ENCODE measurements around the gene FAM210A.

Gene FAM210A

DNA sequence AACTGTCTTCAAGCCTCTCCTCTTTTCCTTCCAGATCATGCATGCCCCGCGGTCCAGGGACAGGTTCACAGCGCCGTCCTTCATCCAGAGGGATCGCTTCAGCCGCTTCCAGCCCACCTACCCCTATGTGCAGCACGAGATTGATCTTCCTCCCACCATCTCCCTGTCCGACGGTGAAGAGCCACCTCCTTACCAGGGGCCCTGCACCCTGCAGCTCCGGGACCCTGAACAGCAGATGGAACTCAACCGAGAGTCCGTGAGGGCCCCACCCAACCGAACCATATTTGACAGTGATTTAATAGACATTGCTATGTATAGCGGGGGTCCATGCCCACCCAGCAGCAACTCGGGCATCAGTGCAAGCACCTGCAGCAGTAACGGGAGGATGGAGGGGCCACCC is 81.3 kb downstream of the FAM210A start:
- Histone ChIP-seq H3K4me2 (ENCODE audit: low read length) (no peak overlapping the region), H4K20me1 (ENCODE audit: insufficient read depth, low read length) (no peaks in the 10 kb centered on the region), H2AFZ (ENCODE audit: low read length) (no peak overlapping the region), H3K9me2 (ENCODE audit: low read depth, low read length) (no peaks in the 10 kb centered on the region), H3K79me2 (ENCODE audit: insufficient read depth, low read length) (no peaks in the 10 kb centered on the region), H3K4me3 (ENCODE audit: low read depth, low read length, poor library complexity, severe bottlenecking) (no peak overlapping the region), H3K27ac (ENCODE audit: low read depth, low read length, poor library complexity, severe bottlenecking) (no peak overlapping the region), H3K36me3 (ENCODE audit: insufficient read depth, low read length) (peaks cover 67% of the 10 kb centered on the region), H3K9ac (ENCODE audit: low read length) (no peak overlapping the region), H3K4me1 (ENCODE audit: insufficient read depth, low read length, severe bottlenecking) (no peaks in the 10 kb centered on the region), H3K9me3 (ENCODE audit: low read length) (no peaks in the 10 kb centered on the region), H3F3A (ENCODE audit: insufficient read depth, low read length) (0 out of 2 replicates have a peak, but pooled peaks cover 3% of the 10 kb centered on the region), H3K27me3 (ENCODE audit: insufficient read depth, low read length) (no peaks in the 10 kb centered on the region)
- TF ChIP-seq, protein P1, sequence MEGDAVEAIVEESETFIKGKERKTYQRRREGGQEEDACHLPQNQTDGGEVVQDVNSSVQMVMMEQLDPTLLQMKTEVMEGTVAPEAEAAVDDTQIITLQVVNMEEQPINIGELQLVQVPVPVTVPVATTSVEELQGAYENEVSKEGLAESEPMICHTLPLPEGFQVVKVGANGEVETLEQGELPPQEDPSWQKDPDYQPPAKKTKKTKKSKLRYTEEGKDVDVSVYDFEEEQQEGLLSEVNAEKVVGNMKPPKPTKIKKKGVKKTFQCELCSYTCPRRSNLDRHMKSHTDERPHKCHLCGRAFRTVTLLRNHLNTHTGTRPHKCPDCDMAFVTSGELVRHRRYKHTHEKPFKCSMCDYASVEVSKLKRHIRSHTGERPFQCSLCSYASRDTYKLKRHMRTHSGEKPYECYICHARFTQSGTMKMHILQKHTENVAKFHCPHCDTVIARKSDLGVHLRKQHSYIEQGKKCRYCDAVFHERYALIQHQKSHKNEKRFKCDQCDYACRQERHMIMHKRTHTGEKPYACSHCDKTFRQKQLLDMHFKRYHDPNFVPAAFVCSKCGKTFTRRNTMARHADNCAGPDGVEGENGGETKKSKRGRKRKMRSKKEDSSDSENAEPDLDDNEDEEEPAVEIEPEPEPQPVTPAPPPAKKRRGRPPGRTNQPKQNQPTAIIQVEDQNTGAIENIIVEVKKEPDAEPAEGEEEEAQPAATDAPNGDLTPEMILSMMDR (IDR thresholded peaks at IDR 0.05; ENCODE audit: low read length): no peak
- TF ChIP-seq EZH2 (IDR thresholded peaks at IDR 0.05; ENCODE audit: borderline replicate concordance, low read length): no peak

- Histone ChIP-seq H3K4me1 (ENCODE audit: insufficient read depth, low read length, severe bottlenecking) (no peaks in the 10 kb centered on the region), H3K9me2 (ENCODE audit: low read depth, low read length) (no peaks in the 10 kb centered on the region), H3K27me3 (ENCODE audit: insufficient read depth, low read length) (no peaks in the 10 kb centered on the region), H3K36me3 (ENCODE audit: insufficient read depth, low read length) (peaks cover 80% of the 10 kb centered on the region), H3K9me3 (ENCODE audit: low read length) (no peaks in the 10 kb centered on the region), H3K79me2 (ENCODE audit: insufficient read depth, low read length) (no peaks in the 10 kb centered on the region), H3K4me2 (ENCODE audit: low read length) (no peak overlapping the region), H2AFZ (ENCODE audit: low read length) (no peak overlapping the region), H3K9ac (ENCODE audit: low read length) (no peak overlapping the region), H4K20me1 (ENCODE audit: insufficient read depth, low read length) (no peaks in the 10 kb centered on the region), H3K27ac (ENCODE audit: low read depth, low read length, poor library complexity, severe bottlenecking) (no peak overlapping the region), H3F3A (ENCODE audit: insufficient read depth, low read length) (0 out of 2 replicates have a peak, but pooled peaks cover 3% of the 10 kb centered on the region), H3K4me3 (ENCODE audit: low read depth, low read length, poor library complexity, severe bottlenecking) (no peak overlapping the region)
- no peak for TF ChIP-seq EZH2 (IDR thresholded peaks at IDR 0.05; ENCODE audit: borderline replicate concordance, low read length)
- TF ChIP-seq, protein P1 (IDR thresholded peaks at IDR 0.05; ENCODE audit: low read length): no peak
Observed at GRCh38 chr18:13643261-13643751, 83.1 kb downstream of the FAM210A start.

GRCh38 chr18:13642440-13642827 is 83.9 kb downstream of the FAM210A start:
- Histone ChIP-seq H3K79me2 (ENCODE audit: insufficient read depth, low read length) (no peaks in the 10 kb centered on the region), H3K27me3 (ENCODE audit: insufficient read depth, low read length) (no peaks in the 10 kb centered on the region), H3K4me3 (ENCODE audit: low read depth, low read length, poor library complexity, severe bottlenecking) (no peak overlapping the region), H3K4me1 (ENCODE audit: insufficient read depth, low read length, severe bottlenecking) (no peaks in the 10 kb centered on the region), H3K9ac (ENCODE audit: low read length) (no peak overlapping the region), H3K4me2 (ENCODE audit: low read length) (no peak overlapping the region), H3K27ac (ENCODE audit: low read depth, low read length, poor library complexity, severe bottlenecking) (no peak overlapping the region), H4K20me1 (ENCODE audit: insufficient read depth, low read length) (no peaks in the 10 kb centered on the region), H3F3A (ENCODE audit: insufficient read depth, low read length) (0 out of 2 replicates have a peak, but pooled peaks cover 3% of the 10 kb centered on the region), H2AFZ (ENCODE audit: low read length) (no peak overlapping the region), H3K36me3 (ENCODE audit: insufficient read depth, low read length) (peaks cover 82% of the 10 kb centered on the region), H3K9me3 (ENCODE audit: low read length) (no peaks in the 10 kb centered on the region), H3K9me2 (ENCODE audit: low read depth, low read length) (no peaks in the 10 kb centered on the region)
- TF ChIP-seq EZH2 (IDR thresholded peaks at IDR 0.05; ENCODE audit: borderline replicate concordance, low read length): no peak
- TF ChIP-seq, protein P1 (IDR thresholded peaks at IDR 0.05; ENCODE audit: low read length): no peak

Measured in OCI-LY1 (cell line).